ENCODE data around the gene COPS2. TPM values are rescaled to one million over a fixed set of nuclear protein-coding genes. Genes with fewer than 3 reads are reported as not detected.

Gene COPS2
- polyA plus RNA-seq, 1 of the 3 experiments (the other 2 are of a cell fraction): 21.3 TPM

GRCh38 chr15:49135342-49135857, 20.0 kb downstream of the COPS2 start:
- Histone ChIP-seq H3K27me3 (ENCODE audit: insufficient read depth) (no peaks in the 10 kb centered on the region), H3K9me2 (no peaks in the 10 kb centered on the region; the same call in 1 of the 2 replicates), H4K20me1 (ENCODE audit: insufficient read depth) (no peaks in the 10 kb centered on the region), H3K4me2 (peak overlapping the region; percentile 8; the same call in 1 of the 2 replicates), H3K79me2 (ENCODE audit: insufficient read depth) (peaks cover 34% of the 10 kb centered on the region), H3F3A (replicated peaks; ENCODE audit: insufficient read depth) (peaks cover 50% of the 10 kb centered on the region), H3K9me3 (no peaks in the 10 kb centered on the region), H3K9ac (peak overlapping the region; percentile 7; the same call in 1 of the 2 replicates), H2AFZ (ENCODE audit: low read depth) (no peak overlapping the region), H3K36me3 (replicated peaks in 1 of 2; ENCODE audit: control insufficient read depth in 1 of 2, insufficient read depth in 2 of 2, low read length in 1 of 2) (peaks cover 85 to 86% of the 10 kb centered on the region in 2 experiments), H3K4me1 (ENCODE audit: control insufficient read depth in 1 of 2, insufficient read depth in 2 of 2, low read depth in 1 of 2, low read length in 1 of 2) (peaks cover 0 to 40% of the 10 kb centered on the region in 2 experiments; a peak in 2 of 4 replicates), H3K27ac (ENCODE audit: low read depth in 2 of 2, low read length in 1 of 2) (peak overlapping the region in 1 of 2 experiments; percentile 77; a peak in 2 of 4 replicates), H3K4me3 (ENCODE audit: low read depth in 2 of 2, low read length in 1 of 2) (no peak overlapping the region)
- POLR2A ChIA-PET: no interaction called here
- TF ChIP-seq IRF3 (IDR thresholded peaks at IDR 0.05; ENCODE audit: low read depth, low read length): no peak
- no peak for TF ChIP-seq TCF12 (IDR thresholded peaks at IDR 0.05)
- TF ChIP-seq NFIC (IDR thresholded peaks at IDR 0.05; ENCODE audit: borderline replicate concordance): no peak
- no peak for TF ChIP-seq MXI1 (IDR thresholded peaks at IDR 0.05; ENCODE audit: low read depth, low read length)
- TF ChIP-seq RXRA (IDR thresholded peaks at IDR 0.05; ENCODE audit: borderline replicate concordance, low read depth): no peak
- no peak for TF ChIP-seq GABPA (IDR thresholded peaks at IDR 0.05; ENCODE audit: low read depth)
- TF ChIP-seq EP300 (IDR thresholded peaks at IDR 0.05; ENCODE audit: borderline replicate concordance in 1 of 2, low read depth in 1 of 2, low read length in 1 of 2): no peak
- no peak for TF ChIP-seq FOSL2 (IDR thresholded peaks at IDR 0.05; ENCODE audit: borderline replicate concordance, low read depth)
- TF ChIP-seq CHD2 (IDR thresholded peaks at IDR 0.05; ENCODE audit: low read length, partially characterized antibody): no peak
- TF ChIP-seq USF1 (IDR thresholded peaks at IDR 0.05; ENCODE audit: borderline replicate concordance, low read depth): no peak
- TF ChIP-seq RCOR1 (IDR thresholded peaks at IDR 0.05; ENCODE audit: low read length): no peak
- TF ChIP-seq ZBTB33 (IDR thresholded peaks at IDR 0.05; ENCODE audit: borderline replicate concordance, low read depth): no peak
- no peak for DNase-seq
- CTCF ChIA-PET: interaction anchor here (1.1 kb wide), 1 partner anchor 11 kb away, joined by 4 read pairs; no protein-coding TSS in a partner anchor
- WGBS (ENCODE audit: low lambda C conversion rate): 82% methylated on average over 2 of the region's 2 CpGs

All from SK-N-SH (cell line).